GM18517 (cell line): ENCODE measurements around the gene IRF1.
A peak's percentile ranks its signal among the peaks of the same experiment; 100 is the strongest.
"Not testable (repeated sequence)": the region's sequence is repeated elsewhere in the genome, so short reads cannot be mapped to it uniquely, and the experiment has no call there.

ENCODE experiments used
- ATAC-seq: cut with Tn5 transposase; IDR thresholded peaks from one replicate; pipeline ENCODE4 v1.9.1; 2021; ENCODE audit warnings: mild to moderate bottlenecking, moderate library complexity; ENCODE audit not compliant: unreplicated experiment

IRF1 gene

DNA sequence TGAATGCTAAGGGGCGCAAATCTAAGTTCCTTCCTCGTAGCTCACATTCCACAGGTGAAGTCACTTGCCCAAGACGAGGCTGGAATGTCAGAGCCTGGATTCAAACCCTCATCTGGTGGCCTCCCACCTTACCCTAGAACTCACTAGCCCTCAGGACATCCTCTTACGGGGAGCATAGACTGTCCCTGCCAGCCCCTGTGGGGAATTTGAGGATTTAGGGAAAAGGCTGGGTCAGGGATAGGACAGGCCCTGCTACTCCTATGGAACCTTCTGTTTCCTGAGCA, 45.0 kb downstream of the IRF1 start:
- ATAC-seq = no peak

GRCh38 chr5:132444841-132445639, 45.5 kb downstream of the IRF1 start:
- no peak for ATAC-seq

- no peak for ATAC-seq
Measured at GRCh38 chr5:132444061-132444460, 46.5 kb downstream of the IRF1 start.

DNA sequence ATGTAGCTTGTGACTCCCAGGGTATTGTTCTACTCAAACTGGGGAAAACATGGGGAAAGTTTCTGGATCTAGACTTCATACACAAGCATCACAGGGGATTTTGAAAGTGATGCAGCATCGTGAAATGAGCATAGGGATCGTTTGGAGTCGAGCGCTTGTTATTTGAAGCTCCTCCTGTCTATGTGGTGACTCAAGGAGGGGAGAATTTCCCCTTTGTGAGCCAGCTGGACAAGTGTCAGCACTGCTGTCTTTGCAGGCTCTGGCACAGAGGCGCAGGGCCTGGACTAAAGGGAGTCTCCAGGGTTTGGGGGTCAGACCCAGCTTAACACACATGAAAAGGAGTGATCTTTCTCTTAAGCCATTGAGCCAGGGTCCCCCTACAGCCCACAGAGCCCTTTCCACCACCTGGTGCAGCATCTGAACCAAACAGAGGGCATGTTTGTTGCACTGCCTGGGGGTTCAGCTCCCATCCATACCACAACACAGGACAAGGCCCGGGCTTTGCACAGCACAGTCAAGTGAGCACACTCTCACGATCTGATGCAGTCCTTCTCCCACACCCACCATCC, 51.0 kb downstream of the IRF1 start:
- ATAC-seq = no peak

DNA sequence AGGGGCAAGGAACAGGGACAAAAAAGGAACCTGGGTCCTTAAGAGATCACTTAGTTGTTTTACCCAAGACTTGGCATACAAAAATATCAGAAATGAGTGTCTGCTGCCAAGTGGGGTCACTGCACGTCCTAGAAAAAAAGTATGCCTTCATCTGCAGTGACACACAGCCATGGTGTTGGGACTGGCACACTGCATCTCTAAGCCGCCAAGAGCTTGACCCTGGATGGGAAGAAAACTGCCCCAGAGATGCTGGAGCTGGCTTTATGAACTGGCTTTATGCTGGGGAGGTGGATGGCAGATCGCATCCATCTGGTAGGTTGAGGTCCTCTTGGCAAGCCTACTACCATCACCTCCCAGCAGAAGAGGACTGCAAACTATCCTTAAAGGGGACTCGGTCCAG, 51.7 kb downstream of the IRF1 start:
- no peak for ATAC-seq

GRCh38 chr5:132438267-132438645, 52.3 kb downstream of the IRF1 start:
- ATAC-seq = not testable (repeated sequence)

- ATAC-seq = peak; percentile 61
Measured at GRCh38 chr5:132437604-132438266, 52.8 kb downstream of the IRF1 start.

DNA sequence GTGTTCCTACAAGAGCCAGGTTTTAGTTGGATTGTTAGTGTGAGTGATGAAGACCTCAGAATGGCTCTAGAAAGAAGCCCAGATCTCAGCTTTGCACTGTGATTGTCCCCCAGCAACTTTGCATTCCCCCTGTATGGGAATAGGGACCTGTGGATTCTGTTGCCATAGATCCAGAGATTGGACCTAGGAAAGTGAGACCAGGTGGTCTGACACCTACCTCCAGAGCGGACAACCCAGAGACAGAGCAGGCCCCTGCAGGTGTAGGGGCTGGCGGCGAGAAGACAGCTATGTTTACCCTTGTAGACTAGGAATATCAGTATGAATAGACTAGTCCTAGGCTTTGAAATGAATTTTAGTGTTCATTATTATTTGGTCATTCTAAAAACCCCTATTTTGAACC, 53.6 kb downstream of the IRF1 start:
- no peak for ATAC-seq

DNA sequence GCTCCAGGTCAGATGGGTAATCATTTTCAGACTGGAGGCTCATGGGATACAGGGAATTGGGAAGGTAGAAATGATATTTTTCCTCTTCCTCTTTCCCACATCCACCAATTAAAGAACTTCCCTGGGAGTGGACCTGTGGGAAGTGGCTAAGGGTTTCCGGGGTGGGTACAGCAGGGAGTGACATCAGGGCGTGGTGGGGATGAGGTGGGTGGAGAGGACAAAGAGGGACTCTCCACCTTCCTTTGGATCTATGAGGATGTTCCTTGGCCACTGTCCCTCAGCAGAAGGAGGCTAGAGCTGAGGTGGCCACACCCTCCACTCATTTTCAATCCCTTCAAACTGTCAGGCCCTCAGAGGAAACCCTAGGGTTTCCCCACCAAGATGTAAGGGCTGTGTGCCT, 54.7 kb downstream of the IRF1 start:
- ATAC-seq = no peak

GRCh38 chr5:132435447-132435846, 55.1 kb downstream of the IRF1 start:
- ATAC-seq = no peak

- ATAC-seq = no peak
Measured at GRCh38 chr5:132434416-132435286, 55.9 kb downstream of the IRF1 start.

- no peak for ATAC-seq
Measured at GRCh38 chr5:132433141-132433540, 57.4 kb downstream of the IRF1 start.

GRCh38 chr5:132431632-132432031, 58.9 kb downstream of the IRF1 start:
- ATAC-seq = no peak
